ENCODE data around the gene KBTBD3.

- no peak for TF ChIP-seq CTCF (IDR thresholded peaks at IDR 0.05)
- no peak for TF ChIP-seq POLR2A (IDR thresholded peaks at IDR 0.05)
- TF ChIP-seq EP300 (IDR thresholded peaks at IDR 0.05), result no peak
These were observed 46.5 kb downstream of the KBTBD3 start for GRCh38 chr11:106030609-106031008.

Data from tibial nerve (tissue), 4 donors.